ENCODE data around the gene SFT2D1. TPM values are rescaled to one million over a fixed set of nuclear protein-coding genes. Genes with fewer than 3 reads are reported as not detected.

SFT2D1 gene
- total RNA-seq, 1 donor from 2014 or later = 49.5 TPM

DNA sequence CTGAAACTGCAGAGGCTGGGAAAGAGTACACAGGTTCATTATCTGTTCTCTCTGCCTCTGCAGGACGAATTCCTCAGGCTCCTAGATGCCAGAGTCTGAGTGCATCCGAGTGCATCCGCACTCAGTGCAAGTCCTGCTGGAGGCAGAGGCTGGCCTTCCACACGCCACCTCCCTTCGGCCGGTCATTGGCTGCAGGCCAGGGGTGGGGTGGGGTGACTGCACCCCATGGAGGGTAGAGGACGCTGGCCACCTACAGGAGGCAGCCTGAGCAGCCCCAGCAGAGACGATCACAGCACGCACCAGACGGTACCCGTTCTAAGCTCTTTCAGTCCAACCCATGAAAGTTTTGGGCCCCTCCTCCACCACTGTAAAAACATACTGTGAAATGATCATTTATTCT is 11.7 kb downstream of the SFT2D1 start:
- DNase-seq (no peak), ATAC-seq (ENCODE audit: low read depth) (no peak)
- ChIA-PET CTCF (no interaction called here), POLR2A (no interaction called here)
- Mint-ChIP-seq H3K4me3 (no peak overlapping the region), H3K27me3 (no peaks in the 10 kb centered on the region), H3K36me3 (ENCODE audit: low read depth) (peaks cover 55% of the 10 kb centered on the region), H3K4me1 (peaks cover 15% of the 10 kb centered on the region), H3K9me3 (no peaks in the 10 kb centered on the region), H3K27ac (no peak overlapping the region)
- intact Hi-C loops (cut with micrococcal nuclease) = no loop called here
- TF ChIP-seq, protein P1, sequence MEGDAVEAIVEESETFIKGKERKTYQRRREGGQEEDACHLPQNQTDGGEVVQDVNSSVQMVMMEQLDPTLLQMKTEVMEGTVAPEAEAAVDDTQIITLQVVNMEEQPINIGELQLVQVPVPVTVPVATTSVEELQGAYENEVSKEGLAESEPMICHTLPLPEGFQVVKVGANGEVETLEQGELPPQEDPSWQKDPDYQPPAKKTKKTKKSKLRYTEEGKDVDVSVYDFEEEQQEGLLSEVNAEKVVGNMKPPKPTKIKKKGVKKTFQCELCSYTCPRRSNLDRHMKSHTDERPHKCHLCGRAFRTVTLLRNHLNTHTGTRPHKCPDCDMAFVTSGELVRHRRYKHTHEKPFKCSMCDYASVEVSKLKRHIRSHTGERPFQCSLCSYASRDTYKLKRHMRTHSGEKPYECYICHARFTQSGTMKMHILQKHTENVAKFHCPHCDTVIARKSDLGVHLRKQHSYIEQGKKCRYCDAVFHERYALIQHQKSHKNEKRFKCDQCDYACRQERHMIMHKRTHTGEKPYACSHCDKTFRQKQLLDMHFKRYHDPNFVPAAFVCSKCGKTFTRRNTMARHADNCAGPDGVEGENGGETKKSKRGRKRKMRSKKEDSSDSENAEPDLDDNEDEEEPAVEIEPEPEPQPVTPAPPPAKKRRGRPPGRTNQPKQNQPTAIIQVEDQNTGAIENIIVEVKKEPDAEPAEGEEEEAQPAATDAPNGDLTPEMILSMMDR (IDR thresholded peaks at IDR 0.05) = no peak

DNA sequence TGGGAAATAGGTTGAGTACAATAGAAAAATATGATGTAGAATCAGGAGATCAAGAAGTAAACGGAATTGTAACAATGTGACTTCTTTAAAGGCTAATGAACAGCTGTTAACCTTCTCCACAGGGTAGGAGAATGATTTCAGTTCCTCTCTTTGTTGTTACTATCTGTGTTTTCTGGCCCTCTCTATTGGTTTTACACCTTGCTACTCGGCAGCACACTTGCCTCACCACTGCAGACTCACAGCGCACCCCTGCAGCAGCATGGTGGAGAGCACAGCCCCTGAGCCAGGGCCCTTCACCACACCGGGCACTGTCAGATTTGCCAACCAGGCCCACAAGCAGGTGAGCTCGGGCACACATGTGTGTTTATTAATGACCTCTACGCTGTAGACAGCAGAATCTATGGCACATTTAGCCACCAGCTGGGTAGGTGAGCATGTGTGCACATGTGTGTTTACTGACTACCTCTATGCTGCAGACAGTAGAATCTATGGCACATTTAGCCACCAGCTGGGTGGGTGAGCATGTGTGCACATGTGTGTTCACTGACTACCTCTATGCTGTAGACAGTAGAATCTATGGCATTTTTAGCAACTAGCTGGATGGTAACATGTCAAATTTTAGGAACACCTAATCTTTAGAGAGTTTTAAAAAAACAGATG is 16.8 kb downstream of the SFT2D1 start:
- H3K27ac Mint-ChIP-seq = no peak overlapping the region
- ATAC-seq (ENCODE audit: low read depth) (peak; percentile 25), DNase-seq (no peak)
- H3K27me3 Mint-ChIP-seq = no peaks in the 10 kb centered on the region
- intact Hi-C loops (cut with micrococcal nuclease) = loop anchor here (2.0 kb wide), 1 partner anchor 13 kb away; no protein-coding TSS in a partner anchor
- peaks cover 76% of the 10 kb centered on the region for H3K36me3 Mint-ChIP-seq (ENCODE audit: low read depth)
- POLR2A ChIA-PET = interaction anchor here (1.1 kb wide), 1 partner anchor 17 kb away, joined by 3 read pairs; the partner anchor contains the start of gene SFT2D1
- H3K4me3 Mint-ChIP-seq = no peak overlapping the region
- CTCF ChIA-PET = interaction anchor here (0.8 to 1.0 kb wide), 2 partner anchors 12 to 75 kb away, joined by 3 to 4 read pairs; no protein-coding TSS in a partner anchor
- H3K9me3 Mint-ChIP-seq = no peaks in the 10 kb centered on the region
- TF ChIP-seq, protein P1 (IDR thresholded peaks at IDR 0.05) = no peak
- peaks cover 15% of the 10 kb centered on the region for H3K4me1 Mint-ChIP-seq

DNA sequence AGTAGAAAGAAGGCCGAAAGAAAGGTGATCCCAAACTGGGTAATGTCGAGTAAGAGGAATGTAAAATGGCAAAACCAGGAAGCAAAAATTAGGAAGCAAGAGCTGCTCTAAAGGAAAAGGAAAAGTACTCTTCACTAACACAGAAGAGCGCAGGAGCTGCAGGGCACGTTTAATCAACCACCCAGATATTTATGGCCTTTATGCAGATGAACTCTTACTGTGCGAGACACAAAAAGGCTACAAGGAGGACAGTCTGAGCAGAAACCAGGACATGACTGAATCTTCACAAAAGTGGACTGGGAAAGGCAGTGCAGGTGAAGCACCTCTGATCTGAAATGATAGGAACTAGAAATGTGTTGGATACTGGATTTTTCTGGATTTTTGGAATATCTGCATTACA is 18.9 kb downstream of the SFT2D1 start:
- DNase-seq (no peak), ATAC-seq (ENCODE audit: low read depth) (no peak)
- Mint-ChIP-seq H3K9me3 (no peaks in the 10 kb centered on the region), H3K27me3 (no peaks in the 10 kb centered on the region), H3K4me3 (no peak overlapping the region), H3K4me1 (peaks cover 10% of the 10 kb centered on the region), H3K36me3 (ENCODE audit: low read depth) (peaks cover 79% of the 10 kb centered on the region), H3K27ac (no peak overlapping the region)
- intact Hi-C loops (cut with micrococcal nuclease) = no loop called here
- ChIA-PET CTCF (no interaction called here), POLR2A (no interaction called here)
- TF ChIP-seq, protein P1 (IDR thresholded peaks at IDR 0.05) = no peak

DNA sequence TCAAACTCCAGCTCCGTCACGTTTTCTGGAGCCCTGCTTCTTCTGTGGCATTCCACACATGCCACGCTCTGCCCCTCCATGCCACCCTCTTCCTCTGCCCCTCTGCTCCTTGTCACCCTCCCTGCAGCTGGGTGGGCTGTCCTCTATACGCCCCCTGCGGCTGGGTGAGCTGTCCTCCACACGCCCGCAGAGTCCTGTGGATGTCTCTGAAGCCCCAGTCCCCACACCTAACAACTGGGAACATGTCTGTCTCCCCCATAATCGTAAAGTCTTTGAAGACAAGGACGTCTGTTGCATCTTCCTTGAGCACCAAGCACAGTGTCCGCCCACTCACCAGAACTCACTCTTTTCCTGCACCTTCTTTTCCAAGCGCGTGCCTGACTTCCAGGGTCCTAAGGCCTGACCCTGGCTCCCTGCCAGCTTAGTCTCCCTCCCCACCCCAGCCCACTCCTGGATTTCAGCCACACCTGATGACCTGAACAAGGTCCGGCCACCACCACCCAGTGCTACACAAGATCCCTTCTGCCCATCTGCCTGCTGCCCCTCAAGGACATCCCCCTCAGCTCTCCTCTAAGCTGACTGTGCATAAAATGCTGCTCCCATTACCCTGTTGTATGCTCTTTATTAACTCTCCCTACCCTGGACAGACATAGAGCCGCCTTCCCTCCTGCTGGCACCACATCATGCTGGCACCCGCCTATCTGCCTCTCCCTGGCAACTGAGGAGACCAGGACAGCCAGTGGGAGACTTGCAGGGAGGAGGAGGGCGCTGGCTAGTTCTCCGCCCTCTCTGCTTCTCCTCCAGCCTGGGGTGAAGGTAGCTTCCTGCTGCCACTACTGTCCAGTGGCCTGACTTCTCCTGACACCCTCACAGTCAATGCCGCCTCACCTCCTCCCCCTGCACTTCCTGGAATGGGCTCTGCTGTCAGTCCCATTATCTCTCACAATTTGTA is 23.4 kb downstream of the SFT2D1 start:
- H3K27ac Mint-ChIP-seq = no peak overlapping the region
- no peak for DNase-seq

More for the DNA sequence above, 23.4 kb downstream of the SFT2D1 start:
- ChIA-PET POLR2A (no interaction called here), CTCF (interaction anchor here (1.7 kb wide), 1 partner anchor 63 kb away, joined by 7 read pairs; no protein-coding TSS in a partner anchor)
- no peaks in the 10 kb centered on the region for H3K27me3 Mint-ChIP-seq
- TF ChIP-seq, protein P1 (IDR thresholded peaks at IDR 0.05) = no peak
- no peak for ATAC-seq (ENCODE audit: low read depth)
- peaks cover 45% of the 10 kb centered on the region for H3K36me3 Mint-ChIP-seq (ENCODE audit: low read depth)
- H3K4me3 Mint-ChIP-seq = no peak overlapping the region
- no peaks in the 10 kb centered on the region for H3K9me3 Mint-ChIP-seq
- intact Hi-C loops (cut with micrococcal nuclease) = no loop called here
- H3K4me1 Mint-ChIP-seq = no peaks in the 10 kb centered on the region

Data from activated B cell treated with CpG ODN at 0.5 μM for 24 hours (primary cell).